HepG2 (cell line): ENCODE measurements around the gene PSMD1. TPM values are rescaled to one million over a fixed set of nuclear protein-coding genes. Genes with fewer than 3 reads are reported as not detected.

Experiments used
- ATAC-seq: fragments of 200-7000 bp; cut with Tn5 transposase; 3 replicates; pipeline ENCODE4 v1.9.1; 2020; ENCODE audit warnings: mild to moderate bottlenecking, moderate library complexity
- BruUV-seq: library from RNA; stranded (reverse); fragments of 400-500 nt; replicated peaks from 2 replicates; lab custom pipeline; 2021; lab: Mats Ljungman, UMichigan
- CTCF ChIA-PET: fragments of 300-600 bp; formaldehyde crosslinking; extraction: SDS; loops from one replicate; lab custom pipeline; 2021; ENCODE audit warnings: low total read pairs, inconsistent platforms, low intra/inter-chr PET ratio; lab: Yijun Ruan, JAX
- POLR2A ChIA-PET: fragments of 350-600 bp; sonication (Branson Sonifier 250); formaldehyde crosslinking; loops from one replicate; lab custom pipeline; 2020; ENCODE audit warnings: antibody characterized with exemption, inconsistent platforms; lab: Yijun Ruan, JAX
- DNase-seq: peaks from one replicate; pipeline ENCODE4 v3.0.0-alpha.2; 2015; ENCODE audit warnings: low spot score
- FAIRE-seq: peaks from 3 replicates; lab custom pipeline; 2011; peaks lifted over from hg19 to GRCh38; lab: Jason Lieb, UNC
- H2AFZ ChIP-seq: one replicate; pipeline ENCODE4 v1.6.1; 2011; ENCODE audit warnings: low read length, inconsistent platforms
- H3K27ac ChIP-seq: fragments of 300-600 bp; 3 replicates; pipeline ENCODE4 v1.8.0; 2011; ENCODE audit warnings: mixed run types, mild to moderate bottlenecking, mixed read lengths, low read length, inconsistent platforms; ENCODE audit not compliant: insufficient read depth; ENCODE audit errors: extremely low read length
- H3K27me3 ChIP-seq, 2 experiments: fragments of 200-600 bp in 1 of 2; 2 replicates in 1 of 2; 3 replicates in 1 of 2; pipeline versions ENCODE4 v1.6.0 to v1.8.0; 2011; ENCODE audit warnings: low read length in 2 of 2, mild to moderate bottlenecking in 2 of 2, moderate library complexity in 2 of 2, inconsistent platforms in 1 of 2; ENCODE audit not compliant: insufficient read depth in 2 of 2, control insufficient read depth in 1 of 2
- H3K36me3 ChIP-seq, 2 experiments: fragments of 200-600 bp in 1 of 2; replicated peaks in 1 of 2; 2 replicates in 1 of 2; 3 replicates in 1 of 2; pipeline versions ENCODE4 v1.5.1 to v1.8.0; 2011; ENCODE audit warnings: low read length in 2 of 2, inconsistent platforms in 1 of 2; ENCODE audit not compliant: insufficient read depth in 2 of 2, control insufficient read depth in 1 of 2
- H3K4me1 ChIP-seq: 2 replicates; pipeline ENCODE4 v1.5.1; 2012; ENCODE audit warnings: low read length, inconsistent platforms; ENCODE audit not compliant: insufficient read depth
- H3K4me2 ChIP-seq: 2 replicates; pipeline ENCODE4 v1.6.0; 2011; ENCODE audit warnings: low read depth, low read length, inconsistent platforms
- H3K4me3 ChIP-seq, 3 experiments: fragments of 200-600 bp in 1 of 3; sonication (generic), shearing (Covaris generic) in 1 of 3; replicated peaks in 1 of 3; 2 replicates each; pipeline ENCODE4 v1.5.1; 2011 to 2016; ENCODE audit warnings: low read length in 3 of 3, inconsistent platforms in 2 of 3, low read depth in 2 of 3, mild to moderate bottlenecking in 2 of 3, control low read depth in 1 of 3, mixed read lengths in 1 of 3; ENCODE audit not compliant: insufficient read depth in 1 of 3
- H3K79me2 ChIP-seq: one replicate; pipeline ENCODE4 v1.6.1; 2011; ENCODE audit warnings: low read length, inconsistent platforms; ENCODE audit not compliant: insufficient read depth
- H3K9ac ChIP-seq: 2 replicates; pipeline ENCODE4 v1.6.0; 2011; ENCODE audit warnings: mild to moderate bottlenecking, low read depth, low read length, inconsistent platforms; ENCODE audit not compliant: insufficient read depth
- H3K9me3 ChIP-seq: 2 replicates; pipeline ENCODE4 v1.5.1; 2012; ENCODE audit warnings: mild to moderate bottlenecking, low read length
- H4K20me1 ChIP-seq: 2 replicates; pipeline ENCODE4 v1.6.0; 2011; ENCODE audit warnings: inconsistent platforms, mild to moderate bottlenecking, low read length, moderate library complexity; ENCODE audit not compliant: insufficient read depth
- ARID3A ChIP-seq: IDR thresholded peaks from 2 replicates; pipeline ENCODE4 v1.6.1; 2012; ENCODE audit warnings: low read depth, low read length, improper control_type of control experiment
- BHLHE40 ChIP-seq: IDR thresholded peaks from 2 replicates; pipeline ENCODE4 v1.6.1; 2011; ENCODE audit warnings: low read length, improper control_type of control experiment
- EED ChIP-seq: sonication (generic); formaldehyde crosslinking; IDR thresholded peaks from 2 replicates; pipeline ENCODE4 v1.5.0; 2020; ENCODE audit warnings: mild to moderate bottlenecking, missing genetic modification reagents
- HNRNPK ChIP-seq: fragments of 200-400 bp; formaldehyde crosslinking; IDR thresholded peaks from 2 replicates; pipeline ENCODE4 v1.6.1; 2018; ENCODE audit warnings: low read length, low read depth, moderate library complexity, mild to moderate bottlenecking; ENCODE audit not compliant: poor library complexity, severe bottlenecking
- KDM5A ChIP-seq: fragments of 200-600 bp; sonication (generic); IDR thresholded peaks from 2 replicates; pipeline ENCODE4 v1.7.0; 2018; ENCODE audit warnings: antibody characterized with exemption, mild to moderate bottlenecking, low read length, borderline replicate concordance
- NFIC ChIP-seq: IDR thresholded peaks from 2 replicates; pipeline ENCODE4 v1.6.1; 2012; ENCODE audit warnings: mild to moderate bottlenecking, low read length, inconsistent platforms
- RBAK ChIP-seq: sonication (generic); formaldehyde crosslinking; IDR thresholded peaks from 2 replicates; pipeline ENCODE4 v1.5.1; 2020; ENCODE audit warnings: mild to moderate bottlenecking, missing genetic modification reagents
- U2AF1 ChIP-seq: fragments of 200-400 bp; formaldehyde crosslinking; optimal IDR thresholded peaks from 2 replicates; pipeline ENCODE3; 2017; ENCODE audit warnings: mild to moderate bottlenecking, low read depth, low read length
- ZNF678 ChIP-seq: sonication (generic); formaldehyde crosslinking; IDR thresholded peaks from 2 replicates; pipeline ENCODE4 v1.4.0; 2020; ENCODE audit warnings: mild to moderate bottlenecking, missing genetic modification reagents
- ZNF878 ChIP-seq: sonication (generic); formaldehyde crosslinking; IDR thresholded peaks from 2 replicates; pipeline ENCODE4 v1.8.1; 2023; ENCODE audit warnings: mild to moderate bottlenecking, missing genetic modification reagents, moderate library complexity
- WGBS: methylation state at CpG from one replicate; pipeline ENCODE4 v1.1.6; 2017; ENCODE audit warnings: low lambda C conversion rate; 5-methylcytosine and 5-hydroxymethylcytosine counted together
- in situ Hi-C: cut with HindIII; loops from 2 replicates; pipeline ENCODE4 v1.10.0; 2017; ENCODE audit warnings: low pct_unique_long_range_greater_than_20kb; ENCODE audit not compliant: extremely low pct_ligation_motif_present
- intact Hi-C: fragments of 100-400 bp; cut with micrococcal nuclease; formaldehyde crosslinking; loops from one replicate; pipeline ENCODE4 v1.10.0; 2022; ENCODE audit not compliant: unreplicated experiment
- polyA plus RNA-seq, 8 experiments: library from polyadenylated mRNA; depleted of rRNA in 3 of 8; stranded (reverse) in 7 of 8; unstranded in 1 of 8; fragments of >200 nt; fragmentation: Illumina TruSeq in 4 of 8; extraction: Trizol in 4 of 8; gene quantifications; 2 replicates each; pipeline versions ENCODE4 v1.2.1 to v1.2.3, GENCODE V29; 2011 to 2016; ENCODE audit warnings: low read depth in 4 of 8, missing spikeins in 1 of 8, mixed read lengths in 1 of 8; ENCODE audit not compliant: insufficient read depth in 1 of 8
- total RNA-seq, 5 experiments: library from RNA; depleted of rRNA; stranded (reverse); fragments of >200 nt; fragmentation: Illumina TruSeq; extraction: Trizol; gene quantifications; 2 replicates each; pipeline ENCODE4 v1.2.3, GENCODE V29; 2016; ENCODE audit warnings: low read depth in 1 of 5
- TF ChIP-seq, protein P1 (sequence below): sonication (generic); formaldehyde crosslinking; IDR thresholded peaks from 2 replicates; pipeline ENCODE4 v1.5.0; 2020; ENCODE audit warnings: missing genetic modification reagents

Gene PSMD1
- total and polyA plus RNA-seq, 2 of the 13 experiments (the other 11 are each of a cell fraction or from before 2014, with no cell fraction given) = 136 to 191 TPM

DNA sequence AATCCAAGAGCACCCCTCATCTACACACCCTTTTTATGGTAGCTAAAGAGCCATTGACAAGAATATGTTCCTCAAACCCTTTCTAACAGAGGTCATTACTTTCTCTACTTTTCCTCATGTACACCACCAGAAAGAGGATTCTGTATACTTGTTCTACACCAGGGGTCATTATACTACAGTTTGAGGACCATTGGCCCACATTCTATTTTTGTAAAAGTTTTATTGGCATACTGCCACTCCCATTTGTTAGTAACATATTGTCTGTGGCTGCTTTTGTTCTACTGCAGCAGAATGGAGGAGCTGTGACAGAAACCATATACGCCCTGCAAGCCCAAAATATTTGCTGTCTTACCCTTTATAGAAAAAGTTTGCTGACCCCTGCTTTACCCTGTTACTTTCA is 53.9 kb downstream of the PSMD1 start (continued):
- TF ChIP-seq ARID3A (no peak), ZNF678 (CRISPR knock-in tag) (no peak), U2AF1 (no peak), ZNF878 (CRISPR knock-in tag) (no peak), EED (CRISPR knock-in tag) (no peak), KDM5A (no peak), BHLHE40 (no peak), RBAK (no peak)
- TF ChIP-seq, protein P1, sequence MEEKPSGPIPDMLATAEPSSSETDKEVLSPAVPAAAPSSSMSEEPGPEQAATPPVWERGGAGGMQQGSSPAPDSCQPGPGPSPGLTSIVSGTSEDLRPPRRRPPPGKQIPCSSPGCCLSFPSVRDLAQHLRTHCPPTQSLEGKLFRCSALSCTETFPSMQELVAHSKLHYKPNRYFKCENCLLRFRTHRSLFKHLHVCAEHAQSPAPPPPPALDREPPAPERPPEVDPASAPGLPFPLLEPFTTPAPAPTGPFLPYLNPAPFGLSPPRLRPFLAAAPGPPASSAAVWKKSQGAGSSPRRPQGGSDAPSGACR = no peak
- TF ChIP-seq, all 625 proteins: peak for 0

- Histone ChIP-seq H3K9ac (no peak overlapping the region), H3K36me3 (peaks cover 12 to 65% of the 10 kb centered on the region in 2 experiments), H3K27me3 (no peaks in the 10 kb centered on the region), H3K79me2 (no peaks in the 10 kb centered on the region), H3K9me3 (no peaks in the 10 kb centered on the region), H3K27ac (no peak overlapping the region), H2AFZ (no peak overlapping the region), H3K4me1 (no peaks in the 10 kb centered on the region), H3K4me3 (no peak overlapping the region), H3K4me2 (no peak overlapping the region), H4K20me1 (no peaks in the 10 kb centered on the region)
- ATAC-seq (no peak), FAIRE-seq (no peak), DNase-seq (no peak)
- WGBS = 100% methylated on average over 1 of the region's 1 CpG
- CTCF ChIA-PET = no interaction called here
- in situ Hi-C loops (loop anchor here (5.0 kb wide), 1 partner anchor 80 kb away; no protein-coding TSS in a partner anchor), intact Hi-C loops (no loop called here)
- no TSS peak for BruUV-seq
- peak; percentile 40 for TF ChIP-seq HNRNPK
- no peak for TF ChIP-seq NFIC
- POLR2A ChIA-PET = no interaction called here
Observed at GRCh38 chr2:231111987-231112386, 55.3 kb downstream of the PSMD1 start.
